Suprapubic skin (tissue), 3 donors: ENCODE data around the gene TANC1.

Experiments used
- CTCF ChIP-seq, 2 donors: fragments of 200-600 bp in 1 of 2; fragments of 450-650 bp in 1 of 2; sonication (generic) in 1 of 2; IDR thresholded peaks; one replicate each; pipeline ENCODE4 v1.5.1; 2016 to 2019; ENCODE audit warnings: antibody characterized with exemption in 2 of 2, mild to moderate bottlenecking in 1 of 2, moderate library complexity in 1 of 2
- POLR2A ChIP-seq, 2 donors: fragments of 450-650 bp; IDR thresholded peaks; one replicate each; pipeline ENCODE4 v1.6.1; 2017; ENCODE audit warnings: antibody characterized with exemption in 2 of 2, mild to moderate bottlenecking in 2 of 2, moderate library complexity in 2 of 2

DNA sequence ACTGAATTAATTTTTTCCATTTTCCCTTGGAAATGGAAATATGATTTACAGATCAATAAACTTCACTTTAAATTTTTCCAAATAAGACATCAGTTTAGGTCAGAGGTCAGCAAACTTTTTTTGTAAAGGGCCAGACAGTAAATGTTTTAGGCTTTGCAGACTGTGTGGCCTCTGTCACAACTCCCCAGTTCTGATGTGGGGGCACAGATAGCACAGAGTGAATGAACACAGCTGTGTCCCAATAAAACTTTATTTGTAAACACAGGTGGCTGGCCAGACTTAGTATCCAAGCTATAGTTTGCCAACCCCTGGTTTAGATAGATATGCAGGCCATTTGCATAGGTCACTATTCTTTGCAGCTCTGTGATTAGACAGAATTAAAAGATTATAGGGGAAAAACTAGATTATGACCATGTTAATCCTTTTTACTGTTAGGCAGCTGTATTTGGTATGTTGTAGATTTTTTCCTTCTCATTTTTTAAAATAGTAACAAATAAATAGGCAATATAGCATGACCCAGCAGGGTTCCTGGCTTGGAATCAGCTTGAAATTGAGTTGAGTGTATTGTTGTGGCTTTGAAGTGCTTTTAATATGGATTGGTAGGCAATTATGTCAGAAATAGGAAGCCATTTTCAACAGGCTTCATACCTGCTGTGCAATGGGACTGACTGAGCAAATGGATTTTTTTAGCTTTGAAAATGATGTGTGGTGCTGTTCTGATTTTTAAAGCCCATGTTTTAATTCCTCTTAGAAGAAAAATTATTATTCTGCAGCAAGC, 258.4 kb downstream of the TANC1 start:
- TF ChIP-seq CTCF (IDR thresholded peaks at IDR 0.05) (no peak), POLR2A (IDR thresholded peaks at IDR 0.05) (no peak)
